ENCODE results near the gene CDC42EP4.

GRCh38 chr17:73289549-73290254, 22.1 kb downstream of the CDC42EP4 start:
- TF ChIP-seq CTCF (IDR thresholded peaks at IDR 0.05; ENCODE audit: low read depth, low read length, poor library complexity, severe bottlenecking) (no peak), EZH2phosphoT487 (IDR thresholded peaks at IDR 0.05; ENCODE audit: borderline replicate concordance, low read length) (no peak)

Measured in DOHH2 (cell line).